ENCODE data around the gene NAA35.

NAA35 gene

DNA sequence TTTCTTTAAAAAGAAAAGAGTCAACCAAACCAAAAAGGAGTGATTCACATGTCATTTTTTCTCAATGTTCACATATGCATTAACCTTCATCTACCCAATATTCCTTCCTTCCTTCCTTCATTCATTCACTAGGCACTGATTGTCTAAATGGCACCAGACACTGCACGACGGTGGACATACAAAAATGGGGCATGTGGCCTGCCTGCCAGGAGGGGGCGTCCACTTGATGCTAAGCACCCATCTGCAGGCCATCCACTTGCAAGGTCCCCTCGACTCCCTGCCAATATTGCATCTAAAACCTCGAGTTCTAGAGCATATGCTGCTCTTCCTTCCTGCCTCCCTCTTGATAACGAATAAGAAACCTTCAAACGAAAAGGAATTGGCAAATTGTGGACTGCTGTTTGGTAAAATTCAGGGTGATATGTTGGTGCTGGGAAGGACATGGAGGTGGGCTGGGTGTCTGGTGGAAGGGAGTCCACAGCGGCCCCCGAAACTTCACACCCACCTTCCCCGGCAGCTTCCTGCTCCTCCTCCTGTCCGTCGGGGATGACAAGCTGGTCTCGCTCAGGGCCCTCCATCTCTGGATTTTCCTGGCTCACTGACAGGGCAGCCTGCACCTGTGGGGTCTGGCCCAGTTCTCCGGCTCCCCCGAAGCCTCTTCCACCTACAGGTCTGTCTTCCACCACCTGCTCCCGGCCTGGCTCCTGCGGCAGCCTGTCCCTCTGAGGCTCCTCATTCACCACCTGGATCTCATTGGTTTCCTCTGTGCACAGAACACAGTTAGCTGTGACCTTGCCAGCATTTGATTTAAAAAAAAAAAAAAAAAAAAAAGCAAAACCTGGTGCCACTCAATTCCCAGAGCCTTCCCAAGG is 94.2 kb downstream of the NAA35 start:
- H3K36me3 ChIP-seq (ENCODE audit: control insufficient read depth, insufficient read depth, low read length) = no peaks in the 10 kb centered on the region
- no peak overlapping the region for H3K4me3 ChIP-seq (ENCODE audit: low read depth, low read length)
- no peak overlapping the region for H2AFZ ChIP-seq
- no peaks in the 10 kb centered on the region for H3K27me3 ChIP-seq (ENCODE audit: control insufficient read depth, insufficient read depth, low read length)
- H3K27ac ChIP-seq = no peak overlapping the region
- H3K79me2 ChIP-seq = no peaks in the 10 kb centered on the region
- no peaks in the 10 kb centered on the region for H3K9me3 ChIP-seq (ENCODE audit: control insufficient read depth, low read length)
- no peaks in the 10 kb centered on the region for H3K4me1 ChIP-seq
- TF ChIP-seq CTCF (IDR thresholded peaks at IDR 0.05) = no peak
- no peak overlapping the region for H3K4me2 ChIP-seq (ENCODE audit: low read length)
- no peak overlapping the region for H3K9ac ChIP-seq

DNA sequence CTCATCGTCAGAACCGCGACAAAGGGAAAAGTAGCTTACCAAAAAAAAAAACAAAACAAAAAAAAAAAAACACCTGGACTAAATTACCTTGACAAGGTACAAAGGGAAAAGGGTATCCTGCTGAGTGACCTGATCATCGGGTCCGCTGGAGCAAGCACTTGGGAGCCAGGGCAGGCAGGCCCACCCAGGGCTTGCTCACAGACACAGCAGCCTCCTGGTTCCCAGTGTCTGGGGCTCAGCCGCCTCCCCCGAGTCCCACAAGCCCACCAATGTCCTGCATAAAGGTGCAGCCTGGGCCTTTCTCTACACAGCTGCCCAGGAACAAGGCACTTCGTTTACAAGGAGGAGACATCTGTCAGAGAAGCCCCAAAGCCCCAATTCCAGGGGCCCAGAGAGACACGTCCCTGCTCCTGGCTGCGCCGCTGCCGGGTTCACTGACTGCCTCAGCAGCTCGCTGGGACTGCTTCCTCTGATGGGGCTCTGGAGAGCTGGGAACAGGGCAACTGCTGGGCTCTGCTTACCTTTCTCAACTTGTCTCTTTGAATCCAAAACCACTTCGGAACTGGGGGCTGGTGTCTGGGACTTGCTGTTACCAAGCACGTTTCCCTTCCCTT is 95.0 kb downstream of the NAA35 start:
- H3K4me2 ChIP-seq (ENCODE audit: low read length) = no peak overlapping the region
- H3K4me3 ChIP-seq (ENCODE audit: low read depth, low read length) = no peak overlapping the region
- H3K79me2 ChIP-seq = no peaks in the 10 kb centered on the region
- no peak overlapping the region for H2AFZ ChIP-seq
- no peaks in the 10 kb centered on the region for H3K27me3 ChIP-seq (ENCODE audit: control insufficient read depth, insufficient read depth, low read length)
- TF ChIP-seq CTCF (IDR thresholded peaks at IDR 0.05) = no peak
- no peaks in the 10 kb centered on the region for H3K4me1 ChIP-seq
- H3K9ac ChIP-seq = no peak overlapping the region
- H3K9me3 ChIP-seq (ENCODE audit: control insufficient read depth, low read length) = no peaks in the 10 kb centered on the region
- no peaks in the 10 kb centered on the region for H3K36me3 ChIP-seq (ENCODE audit: control insufficient read depth, insufficient read depth, low read length)
- no peak overlapping the region for H3K27ac ChIP-seq

- Histone ChIP-seq H3K4me2 (ENCODE audit: low read length) (no peak overlapping the region), H3K4me1 (no peaks in the 10 kb centered on the region), H3K36me3 (ENCODE audit: control insufficient read depth, insufficient read depth, low read length) (no peaks in the 10 kb centered on the region), H3K4me3 (ENCODE audit: low read depth, low read length) (no peak overlapping the region), H3K27me3 (ENCODE audit: control insufficient read depth, insufficient read depth, low read length) (no peaks in the 10 kb centered on the region), H3K79me2 (no peaks in the 10 kb centered on the region), H2AFZ (no peak overlapping the region), H3K27ac (no peak overlapping the region), H3K9ac (no peak overlapping the region), H3K9me3 (ENCODE audit: control insufficient read depth, low read length) (no peaks in the 10 kb centered on the region)
- no peak for TF ChIP-seq CTCF (IDR thresholded peaks at IDR 0.05)
These were observed 95.6 kb downstream of the NAA35 start for GRCh38 chr9:86036555-86036954.

GRCh38 chr9:86039991-86040860 is 99.3 kb downstream of the NAA35 start:
- no peak overlapping the region for H2AFZ ChIP-seq
- no peaks in the 10 kb centered on the region for H3K27me3 ChIP-seq (ENCODE audit: control insufficient read depth, insufficient read depth, low read length)
- no peak overlapping the region for H3K4me3 ChIP-seq (ENCODE audit: low read depth, low read length)
- no peaks in the 10 kb centered on the region for H3K9me3 ChIP-seq (ENCODE audit: control insufficient read depth, low read length)
- H3K79me2 ChIP-seq = no peaks in the 10 kb centered on the region
- no peak overlapping the region for H3K27ac ChIP-seq
- no peak overlapping the region for H3K4me2 ChIP-seq (ENCODE audit: low read length)
- no peak for TF ChIP-seq CTCF (IDR thresholded peaks at IDR 0.05)
- no peak overlapping the region for H3K9ac ChIP-seq
- no peaks in the 10 kb centered on the region for H3K4me1 ChIP-seq
- no peaks in the 10 kb centered on the region for H3K36me3 ChIP-seq (ENCODE audit: control insufficient read depth, insufficient read depth, low read length)
